Suppressor macrophage (primary cell): Measurements from ENCODE around the gene ZCCHC8.
"Not testable (repeated sequence)": the region's sequence is repeated elsewhere in the genome, so short reads cannot be mapped to it uniquely, and the experiment has no call there.

Experiments used
- DNase-seq, 4 experiments: peaks; one replicate each; pipeline ENCODE4 v3.0.0-alpha.2; 2020 to 2022

The ZCCHC8 gene

DNA sequence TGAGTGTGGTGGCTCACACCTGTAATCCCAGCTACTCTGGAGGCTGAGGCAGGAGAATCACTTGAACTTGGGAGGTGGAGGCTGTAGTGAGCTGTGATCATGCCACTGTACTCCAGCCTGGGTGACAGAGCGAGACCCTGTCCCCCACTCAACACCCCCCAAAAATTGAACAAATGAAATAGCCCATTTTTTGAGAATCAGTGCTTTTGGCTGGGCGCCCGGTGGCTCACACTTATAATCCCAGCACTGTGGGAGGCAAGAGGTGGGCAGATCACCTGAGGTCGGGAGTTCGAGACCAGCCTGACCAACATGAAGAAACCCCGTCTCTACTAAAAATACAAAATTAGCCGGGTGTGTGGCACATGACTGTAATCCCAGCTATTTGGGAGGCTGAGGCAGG is 30.2 kb downstream of the ZCCHC8 start:
- not testable (repeated sequence) for DNase-seq

DNA sequence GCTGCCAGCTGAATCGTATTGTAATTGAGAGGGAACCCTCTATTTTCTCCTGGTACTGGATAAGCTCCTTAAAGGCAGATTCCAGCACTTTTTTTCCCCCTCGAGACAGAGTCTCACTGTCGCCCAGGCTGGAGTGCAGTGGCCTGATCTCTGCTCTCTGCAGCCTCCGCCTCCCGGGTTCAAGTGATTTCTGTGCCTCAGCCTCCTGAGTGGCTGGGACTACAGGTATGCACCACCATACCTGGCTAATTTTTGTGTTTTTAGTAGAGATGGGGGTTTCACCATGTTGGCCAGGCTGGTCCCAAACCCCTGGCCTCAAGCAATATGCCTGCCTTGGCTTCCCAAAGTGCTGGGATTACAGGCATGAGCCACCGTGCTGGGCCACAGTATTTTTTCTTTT is 30.9 kb downstream of the ZCCHC8 start:
- DNase-seq: not testable (repeated sequence)

DNA sequence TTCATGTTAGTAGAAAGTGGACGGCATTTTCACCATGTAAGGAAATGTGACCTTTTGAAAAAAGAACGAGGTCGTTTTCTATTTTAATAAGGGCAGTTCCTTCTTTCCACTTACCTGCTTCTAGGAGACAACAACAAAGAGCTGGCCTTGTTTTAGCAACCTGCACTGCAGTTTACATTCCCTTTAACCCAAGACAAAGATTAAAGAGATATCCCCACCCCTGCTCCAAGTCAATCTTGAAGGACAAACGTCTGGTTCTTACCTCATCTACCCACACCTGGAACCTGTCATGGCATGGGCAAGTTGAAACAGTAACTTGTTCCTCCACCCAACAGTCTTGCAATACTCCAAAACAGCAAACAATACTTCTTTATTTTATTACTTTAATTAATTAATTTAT is 32.7 kb downstream of the ZCCHC8 start:
- DNase-seq: no peak

DNA sequence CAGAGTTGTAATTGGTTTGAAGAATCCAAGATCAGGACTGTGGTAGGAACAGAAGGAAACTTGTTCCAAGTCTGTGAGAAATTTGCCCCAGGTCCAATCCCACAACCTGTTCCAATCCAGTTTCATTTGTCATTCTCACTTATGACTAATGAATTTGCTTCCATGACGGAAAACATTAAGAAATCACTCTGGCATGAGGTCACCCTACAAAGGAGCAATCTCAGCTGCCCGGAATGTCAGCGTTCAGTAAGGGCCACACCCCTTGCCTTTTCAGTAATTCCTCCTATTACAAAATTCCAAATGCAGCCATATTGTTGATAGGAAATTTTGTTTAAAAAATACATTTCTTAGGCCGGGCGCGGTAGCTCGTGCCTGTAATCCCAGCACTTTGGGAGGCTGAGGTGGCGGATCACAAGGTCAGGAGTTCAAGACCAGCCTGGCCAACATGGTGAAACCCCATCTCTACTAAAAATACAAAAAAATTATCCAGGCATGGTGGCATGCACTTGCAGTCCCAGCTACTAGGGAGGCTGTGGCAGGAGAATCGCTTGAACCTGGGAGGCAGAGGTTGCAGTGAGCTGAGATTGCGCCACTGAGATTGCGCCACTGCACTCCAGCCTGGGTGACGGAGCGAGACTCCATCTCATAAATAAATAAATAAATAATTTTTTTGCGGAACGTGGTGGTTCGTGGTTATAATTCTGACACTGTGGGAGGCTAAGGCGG is 36.3 kb downstream of the ZCCHC8 start:
- peak; percentile 63 to 85 (median 70) for DNase-seq

- DNase-seq: no peak
Measured at GRCh38 chr12:122460641-122461040, 40.1 kb downstream of the ZCCHC8 start.

- DNase-seq: no peak
Measured at GRCh38 chr12:122460061-122460460, 40.7 kb downstream of the ZCCHC8 start.

DNA sequence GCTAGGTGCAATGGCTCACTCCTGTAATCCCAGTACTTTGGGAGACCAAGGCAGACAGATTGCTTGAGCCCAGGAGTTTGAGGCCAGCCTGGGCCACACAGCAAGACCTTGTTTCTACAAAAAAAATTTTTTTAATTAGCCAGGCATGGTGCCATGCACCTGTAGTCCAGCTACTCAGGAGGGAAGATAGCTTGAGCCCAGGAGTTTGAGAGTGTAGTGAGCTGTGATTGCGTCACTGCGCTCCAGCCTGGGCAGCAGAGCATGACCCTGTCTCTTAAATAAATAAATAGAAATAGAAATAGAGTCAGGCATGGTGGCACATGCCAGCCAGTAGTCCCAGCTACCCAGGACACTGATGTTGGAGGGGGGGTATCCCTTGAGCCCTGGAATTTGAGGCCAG is 41.5 kb downstream of the ZCCHC8 start:
- no peak for DNase-seq

DNA sequence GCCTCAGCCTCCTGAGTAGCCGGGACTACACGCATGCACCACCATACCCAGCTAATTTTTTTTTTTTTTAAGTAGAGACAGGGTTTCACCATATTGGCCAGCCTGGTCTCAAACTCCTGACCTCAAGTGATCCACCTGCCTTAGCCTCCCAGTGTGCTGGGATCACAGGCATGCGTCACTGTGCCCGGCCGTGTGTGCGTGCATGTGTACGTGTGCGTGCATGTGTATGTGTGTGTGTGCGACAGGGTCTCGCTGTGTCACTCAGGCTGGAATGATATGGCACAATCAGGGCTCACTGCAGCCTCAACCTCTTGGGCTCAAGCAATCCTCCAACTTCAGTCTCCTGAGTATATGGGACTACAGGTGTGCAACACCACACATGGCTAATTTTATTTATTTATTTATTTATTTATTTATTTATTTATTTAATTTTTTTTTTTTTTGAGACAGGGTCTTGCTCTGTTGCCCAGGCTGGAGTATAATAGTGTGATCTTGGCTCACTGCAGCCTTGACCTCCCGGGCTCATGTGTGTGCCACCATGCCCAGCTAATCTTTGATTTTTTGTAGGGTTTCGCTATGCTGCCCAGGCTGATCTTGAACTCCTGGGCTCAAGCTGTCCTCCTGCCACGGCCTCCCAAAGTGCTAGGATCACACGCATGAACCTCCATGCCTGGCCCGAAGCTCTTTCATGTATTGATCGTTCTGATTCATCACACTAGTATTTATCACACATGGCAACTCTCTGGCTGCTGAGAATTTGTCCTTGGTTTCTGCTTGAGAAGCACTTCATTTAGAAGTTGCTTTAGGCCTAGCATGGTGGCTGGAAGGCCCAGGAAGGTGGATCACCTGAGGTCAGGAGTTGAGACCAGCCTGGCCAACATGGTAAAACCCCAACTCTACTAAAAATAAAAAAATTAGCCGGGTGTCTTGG is 42.4 kb downstream of the ZCCHC8 start:
- DNase-seq: no peak

DNA sequence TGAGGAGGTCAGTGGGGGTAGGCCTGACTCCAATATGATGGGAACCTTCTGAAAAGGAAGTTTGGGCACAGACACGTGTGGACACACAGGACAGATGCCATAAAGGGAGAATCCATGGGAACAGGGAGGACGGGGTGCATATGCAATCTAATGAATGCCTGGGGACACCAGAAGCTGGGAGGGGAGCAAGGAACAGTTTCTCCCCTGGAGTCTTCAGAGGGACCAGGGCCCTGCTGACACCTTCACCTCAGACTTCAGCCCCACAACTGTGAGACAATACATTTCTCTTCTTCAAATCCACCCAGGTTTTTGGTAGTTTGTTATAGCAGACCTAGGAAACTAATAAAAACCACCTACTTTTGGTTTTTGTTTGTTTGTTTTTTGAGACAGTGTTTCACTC is 43.1 kb downstream of the ZCCHC8 start:
- no peak for DNase-seq

- no peak for DNase-seq
Measured at GRCh38 chr12:122454739-122455138, 46.0 kb downstream of the ZCCHC8 start.

- DNase-seq: no peak
Measured at GRCh38 chr12:122454250-122454721, 46.4 kb downstream of the ZCCHC8 start.

DNA sequence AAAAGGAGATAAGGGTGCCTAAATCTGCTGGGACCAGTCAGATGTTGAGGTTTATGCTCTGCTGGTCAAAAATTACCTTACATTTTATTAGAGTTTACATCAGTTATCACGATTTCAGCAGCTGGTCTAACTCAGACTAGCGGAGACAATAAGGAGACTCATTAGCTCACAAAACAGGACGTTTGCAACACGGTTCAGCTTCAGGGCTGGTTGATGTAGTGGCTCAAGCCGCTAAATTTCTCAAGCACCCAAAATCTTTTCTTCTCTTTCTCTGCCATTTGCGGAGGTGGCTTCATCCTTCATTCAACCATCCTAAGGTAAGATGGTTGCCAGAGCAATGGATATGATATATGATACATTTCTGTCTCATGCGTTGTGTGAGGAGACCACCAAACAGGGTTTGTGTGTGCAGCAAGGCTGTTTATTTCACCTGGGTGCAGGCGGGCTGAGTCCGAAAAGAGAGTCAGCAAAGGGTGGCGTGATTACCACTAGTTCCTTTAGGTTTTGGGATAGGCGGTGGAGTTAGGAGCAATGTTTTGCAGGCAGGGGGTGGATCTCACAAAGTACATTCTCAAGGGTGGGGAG is 47.9 kb downstream of the ZCCHC8 start:
- DNase-seq: no peak

DNA sequence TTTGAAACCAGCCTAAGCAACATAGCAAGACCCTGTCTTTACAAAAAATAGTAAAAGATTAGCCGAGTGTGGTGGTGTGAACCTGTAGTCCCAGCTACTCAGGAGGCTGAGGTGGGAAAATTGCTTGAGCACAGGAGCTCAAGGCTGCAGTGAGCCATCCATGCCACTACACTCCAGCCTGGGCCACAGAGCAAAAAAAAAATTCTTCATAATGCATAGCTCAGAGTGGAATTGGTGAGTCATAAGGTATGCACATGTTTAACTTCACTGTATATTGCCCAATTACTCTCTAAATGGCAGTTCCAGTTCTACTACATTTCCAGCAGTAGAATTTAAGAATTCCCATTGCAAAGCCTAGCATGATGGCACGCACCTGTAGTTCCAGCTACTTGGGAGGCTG is 51.4 kb downstream of the ZCCHC8 start:
- DNase-seq: peak; percentile 53 to 85 (median 68)

DNA sequence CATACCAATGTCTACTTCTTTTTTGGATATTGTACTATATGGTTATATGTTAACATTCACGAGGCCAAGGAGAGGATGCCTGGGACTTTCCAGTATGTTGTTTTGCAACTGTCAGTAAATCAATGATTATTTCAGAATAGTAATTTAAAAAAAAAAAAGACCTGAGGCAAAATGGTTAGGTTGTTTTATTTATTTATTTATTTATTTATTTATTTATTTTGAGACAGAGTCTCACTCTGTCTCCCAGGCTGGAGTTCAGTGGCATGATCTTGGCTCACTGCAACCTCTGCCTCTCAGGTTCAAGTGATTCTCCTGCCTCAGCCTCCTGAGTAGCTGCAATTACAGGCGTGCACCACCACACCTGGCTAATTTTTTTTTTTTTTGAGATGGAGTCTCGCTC is 52.9 kb downstream of the ZCCHC8 start:
- not testable (repeated sequence) for DNase-seq

DNA sequence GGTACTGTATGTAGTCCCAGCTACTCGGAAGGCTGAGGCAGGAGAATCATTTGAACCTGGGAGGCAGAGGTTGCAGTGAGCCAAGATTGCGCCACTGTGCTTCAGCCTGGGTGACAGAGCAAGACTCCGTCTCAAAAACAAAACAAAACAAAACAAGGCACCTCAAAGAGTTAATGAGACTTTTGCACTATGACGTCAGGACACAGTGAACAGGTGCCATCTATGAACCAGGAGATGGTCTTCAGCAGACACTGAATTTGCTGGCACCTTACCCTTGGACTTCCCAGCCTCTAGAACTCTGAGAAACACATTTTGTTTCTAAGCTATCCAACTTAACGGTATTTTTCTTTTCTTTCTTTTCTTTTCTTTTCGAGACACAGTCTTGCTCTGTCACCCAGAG is 54.3 kb downstream of the ZCCHC8 start:
- DNase-seq: not testable (repeated sequence)

- not testable (repeated sequence) for DNase-seq
Measured at GRCh38 chr12:122444071-122444470, 56.7 kb downstream of the ZCCHC8 start.

DNA sequence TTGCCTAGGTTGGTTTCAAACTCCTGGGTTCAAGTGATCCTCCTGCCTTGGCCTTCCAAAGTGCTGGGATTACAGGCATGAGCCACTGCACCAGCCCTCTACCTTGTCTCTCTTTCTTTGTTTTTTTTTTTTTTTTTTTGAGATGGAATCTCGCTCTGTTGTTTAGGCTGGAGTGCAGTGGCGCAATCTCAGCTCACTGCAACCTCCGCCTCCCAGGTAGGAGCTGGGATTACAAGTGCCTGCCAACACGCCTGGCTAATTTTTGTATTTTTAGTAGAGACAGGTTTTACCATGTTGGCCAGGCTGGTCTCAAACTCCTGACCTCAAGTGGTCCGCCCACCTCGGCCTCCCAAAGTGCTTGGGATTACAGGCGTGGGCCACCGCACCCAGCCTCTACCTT is 61.9 kb downstream of the ZCCHC8 start:
- DNase-seq: not testable (repeated sequence)

DNA sequence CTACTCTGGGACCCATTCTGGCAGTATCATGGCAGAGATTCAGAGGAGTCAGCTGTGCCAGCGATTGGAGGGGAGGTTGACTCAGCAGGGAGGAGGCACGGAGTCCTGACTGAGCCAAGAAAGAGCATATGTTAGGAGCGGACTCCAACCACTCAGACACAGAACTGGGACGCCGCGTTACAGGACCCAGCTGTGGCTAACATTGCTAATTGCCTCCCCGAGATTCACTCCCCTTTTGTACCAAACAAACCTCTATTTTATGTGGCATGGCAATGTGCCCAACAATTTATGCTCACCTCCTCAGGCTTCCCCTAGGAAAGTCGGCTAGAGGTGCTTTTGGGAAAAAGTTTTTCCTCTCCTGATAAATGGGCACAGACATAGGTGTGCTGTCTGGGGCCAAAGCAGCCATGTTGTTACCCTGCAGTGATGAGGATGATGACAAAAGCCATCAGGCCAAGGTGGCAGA is 63.0 kb downstream of the ZCCHC8 start:
- no peak for DNase-seq

GRCh38 chr12:122435186-122435585 is 65.5 kb downstream of the ZCCHC8 start:
- no peak for DNase-seq

DNA sequence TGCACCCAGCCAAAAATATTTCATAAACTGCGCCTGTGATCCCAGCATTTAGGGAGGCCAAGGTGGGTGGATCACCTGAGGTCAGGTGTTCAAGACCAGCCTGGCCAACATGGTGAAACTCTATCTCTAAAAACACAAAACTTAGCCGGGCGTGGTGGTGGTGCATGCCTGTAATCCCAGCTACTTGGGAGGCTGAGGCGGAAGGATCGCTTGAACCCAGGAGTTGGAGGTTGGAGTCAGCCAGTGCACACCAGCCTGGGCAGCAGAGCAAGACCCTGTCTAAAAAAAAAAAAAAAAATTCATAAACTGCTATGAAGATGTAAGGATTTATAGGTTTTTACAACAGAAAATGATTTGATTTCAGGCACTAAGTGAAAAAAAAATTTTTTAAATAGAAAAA is 71.7 kb downstream of the ZCCHC8 start:
- DNase-seq: not testable (repeated sequence)

DNA sequence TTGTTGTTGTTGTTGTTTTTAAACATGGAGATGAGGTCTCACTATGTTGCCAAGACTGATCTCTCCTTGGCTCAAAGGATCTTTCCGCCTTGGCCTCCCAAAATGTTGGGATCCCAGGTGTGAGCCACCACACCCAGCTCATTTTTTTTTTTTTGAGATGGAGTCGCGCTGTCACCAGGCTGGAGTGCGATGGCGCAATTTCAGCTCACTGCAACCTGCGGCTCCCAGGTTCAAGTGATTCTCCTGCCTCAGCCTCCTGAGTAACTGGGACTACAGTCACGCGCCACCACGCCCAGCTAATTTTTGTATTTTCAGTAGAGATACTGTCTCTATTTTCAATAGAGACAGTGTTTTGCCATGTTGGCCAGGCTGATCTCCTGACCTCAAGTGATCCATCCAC is 73.3 kb downstream of the ZCCHC8 start:
- DNase-seq: no peak

DNA sequence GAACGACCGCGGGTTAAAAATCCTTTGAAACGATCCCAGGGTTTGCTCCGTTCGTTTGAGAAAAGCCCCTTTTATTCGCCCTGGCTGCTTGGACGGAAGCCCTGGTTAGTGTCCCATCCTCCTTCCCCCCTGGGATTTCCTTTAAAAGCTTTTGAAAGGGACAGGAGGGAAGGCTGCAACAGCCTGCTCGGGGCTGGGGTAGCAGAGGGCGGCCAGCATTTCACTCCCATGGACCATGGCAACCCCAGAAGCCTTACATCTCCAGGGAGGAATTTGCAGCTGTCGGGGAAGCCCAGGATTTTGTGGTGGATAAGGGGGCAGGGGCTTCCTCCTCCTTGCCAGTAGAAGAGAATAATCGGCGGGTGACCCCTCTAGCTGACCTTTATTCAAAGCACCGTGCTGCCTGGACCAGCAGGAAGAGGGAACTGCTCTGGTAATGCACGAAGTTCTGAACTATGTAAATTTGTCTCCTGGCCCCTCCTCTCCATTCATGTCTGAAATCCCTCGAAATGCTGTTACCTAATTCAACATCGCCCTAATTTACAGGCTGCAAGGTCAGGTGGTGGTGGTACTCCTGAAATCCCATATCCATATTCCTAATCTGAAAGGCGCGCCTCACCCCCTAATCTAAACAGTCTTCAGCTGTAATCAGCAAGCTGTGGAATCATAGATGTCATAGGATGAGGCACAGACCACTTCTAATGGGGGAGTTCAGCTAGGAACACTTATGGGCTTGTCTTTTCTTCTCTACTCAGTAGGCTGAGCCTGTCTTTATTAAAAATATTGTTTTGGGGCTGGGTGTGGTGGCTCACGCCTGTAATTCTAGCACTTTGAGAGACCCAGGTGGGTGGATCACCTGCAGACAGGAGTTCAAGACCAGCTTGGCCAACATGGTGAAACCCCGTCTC is 77.2 kb downstream of the ZCCHC8 start:
- peak; percentile 39 to 55 (median 52) for DNase-seq
